Gastrocnemius medialis (tissue), 4 donors: ENCODE measurements around the gene GRID1. TPM values are rescaled to one million over a fixed set of nuclear protein-coding genes. Genes with fewer than 3 reads are reported as not detected.

Experiments
- ATAC-seq, 2 donors: fragments of 150-250 bp; one replicate each; pipeline ENCODE4 v1.9.1; 2016
- DNase-seq, 2 donors: peaks; one replicate each; pipeline ENCODE4 v3.0.0-alpha.2; 2019
- H3K27ac ChIP-seq, 4 donors: fragments of 200-600 bp; sonication (generic); 1 replicate in 1 of 4; 2 replicates in 3 of 4; pipeline ENCODE4 v1.5.1; 2016 to 2018; ENCODE audit warnings: mild to moderate bottlenecking in 2 of 4, moderate library complexity in 1 of 4
- H3K27me3 ChIP-seq, 3 donors: fragments of 200-600 bp; sonication (generic) in 2 of 3; 1 replicate in 1 of 3; 2 replicates in 2 of 3; pipeline versions ENCODE4 v1.5.1 to v1.6.0; 2016 to 2019; ENCODE audit warnings: mild to moderate bottlenecking in 1 of 3, moderate library complexity in 1 of 3
- H3K36me3 ChIP-seq, 2 donors: fragments of 200-600 bp; sonication (generic) in 1 of 2; one replicate each; pipeline ENCODE4 v1.5.1; 2017 to 2018
- H3K4me1 ChIP-seq, 2 donors: fragments of 200-600 bp; sonication (generic) in 1 of 2; one replicate each; pipeline ENCODE4 v1.5.1; 2016 to 2017; ENCODE audit warnings: mild to moderate bottlenecking in 2 of 2
- H3K4me3 ChIP-seq, 4 donors: fragments of 200-600 bp; sonication (generic) in 3 of 4; 1 replicate in 1 of 4; 2 replicates in 3 of 4; pipeline ENCODE4 v1.5.1; 2016 to 2019; ENCODE audit warnings: mild to moderate bottlenecking in 2 of 4
- H3K9me3 ChIP-seq, 3 donors: fragments of 200-600 bp; sonication (generic) in 2 of 3; 1 replicate in 1 of 3; 2 replicates in 2 of 3; pipeline ENCODE4 v1.5.1; 2016 to 2019
- POLR2A ChIP-seq, 2 donors: fragments of 450-650 bp; IDR thresholded peaks; one replicate each; pipeline ENCODE4 v1.6.1; 2017; ENCODE audit warnings: antibody characterized with exemption in 2 of 2, mild to moderate bottlenecking in 2 of 2, moderate library complexity in 2 of 2
- in situ Hi-C, 4 donors: fragments of 200-750 bp; cut with MboI; loops; one replicate each; pipeline versions ENCODE4 v1.15.0 to v1.8.0; 2017; ENCODE audit warnings: low sequenced_read_pairs in 4 of 4
- intact Hi-C: fragments of 100-400 bp; cut with DNase I; formaldehyde crosslinking; loops from one replicate; pipeline ENCODE4 v1.15.1; 2023; ENCODE audit warnings: low total_unique reads
- total RNA-seq, 4 donors: library from RNA; depleted of rRNA; stranded (reverse); fragments of >200 nt; gene quantifications; one replicate each; pipeline versions ENCODE4 v1.1.0 to v1.2.3, GENCODE V29; 2016
- TF ChIP-seq, protein P1 (sequence below), 5 experiments: fragments of 450-650 bp in 3 of 5; fragments of 200-600 bp in 2 of 5; sonication (generic) in 2 of 5; IDR thresholded peaks in 4 of 5; conservative IDR thresholded peaks in 1 of 5; 1 replicate in 4 of 5; 2 replicates in 1 of 5; pipeline ENCODE4 v1.5.1; 2016 to 2019; ENCODE audit warnings: antibody characterized with exemption in 5 of 5, mild to moderate bottlenecking in 3 of 5, moderate library complexity in 3 of 5

GRID1 gene
- total RNA-seq, 4 donors from 2014 or later, result 0.17 to 1.4 (median 0.79) TPM

DNA sequence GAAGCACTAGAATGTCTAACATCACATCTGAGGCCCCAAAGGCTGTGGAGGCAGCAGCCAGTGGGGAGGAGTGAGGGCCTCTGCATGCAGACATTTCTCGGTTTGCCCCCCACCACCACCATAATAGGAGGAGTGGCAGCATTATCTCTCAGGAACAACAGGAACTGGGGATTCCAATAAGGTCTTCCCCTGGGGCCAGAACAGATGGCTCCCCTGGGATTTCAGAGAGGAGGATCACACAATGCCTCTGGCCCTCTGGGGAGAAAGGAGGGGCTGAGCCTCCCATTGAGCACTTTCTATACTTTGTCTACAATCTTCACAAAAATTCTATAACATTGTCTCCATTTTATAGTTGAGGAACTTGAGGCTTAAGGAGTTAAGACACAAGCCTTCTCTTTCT lies 61.1 kb downstream of the GRID1 start:
- H3K36me3 ChIP-seq, result no peaks in the 10 kb centered on the region
- H3K9me3 ChIP-seq, result no peaks in the 10 kb centered on the region
- no peak overlapping the region for H3K27ac ChIP-seq
- no peak for ATAC-seq
- no peaks in the 10 kb centered on the region for H3K27me3 ChIP-seq
- TF ChIP-seq, protein P1, sequence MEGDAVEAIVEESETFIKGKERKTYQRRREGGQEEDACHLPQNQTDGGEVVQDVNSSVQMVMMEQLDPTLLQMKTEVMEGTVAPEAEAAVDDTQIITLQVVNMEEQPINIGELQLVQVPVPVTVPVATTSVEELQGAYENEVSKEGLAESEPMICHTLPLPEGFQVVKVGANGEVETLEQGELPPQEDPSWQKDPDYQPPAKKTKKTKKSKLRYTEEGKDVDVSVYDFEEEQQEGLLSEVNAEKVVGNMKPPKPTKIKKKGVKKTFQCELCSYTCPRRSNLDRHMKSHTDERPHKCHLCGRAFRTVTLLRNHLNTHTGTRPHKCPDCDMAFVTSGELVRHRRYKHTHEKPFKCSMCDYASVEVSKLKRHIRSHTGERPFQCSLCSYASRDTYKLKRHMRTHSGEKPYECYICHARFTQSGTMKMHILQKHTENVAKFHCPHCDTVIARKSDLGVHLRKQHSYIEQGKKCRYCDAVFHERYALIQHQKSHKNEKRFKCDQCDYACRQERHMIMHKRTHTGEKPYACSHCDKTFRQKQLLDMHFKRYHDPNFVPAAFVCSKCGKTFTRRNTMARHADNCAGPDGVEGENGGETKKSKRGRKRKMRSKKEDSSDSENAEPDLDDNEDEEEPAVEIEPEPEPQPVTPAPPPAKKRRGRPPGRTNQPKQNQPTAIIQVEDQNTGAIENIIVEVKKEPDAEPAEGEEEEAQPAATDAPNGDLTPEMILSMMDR (IDR thresholded peaks at IDR 0.05 in 4 of 5, conservative IDR thresholded peaks at IDR 0.05 in 1 of 5), result no peak
- no peak for TF ChIP-seq POLR2A (IDR thresholded peaks at IDR 0.05)
- intact Hi-C loops (no loop called here), in situ Hi-C loops (no loop called here)
- H3K4me3 ChIP-seq, result no peak overlapping the region
- DNase-seq, result no peak
- H3K4me1 ChIP-seq, result no peaks in the 10 kb centered on the region

DNA sequence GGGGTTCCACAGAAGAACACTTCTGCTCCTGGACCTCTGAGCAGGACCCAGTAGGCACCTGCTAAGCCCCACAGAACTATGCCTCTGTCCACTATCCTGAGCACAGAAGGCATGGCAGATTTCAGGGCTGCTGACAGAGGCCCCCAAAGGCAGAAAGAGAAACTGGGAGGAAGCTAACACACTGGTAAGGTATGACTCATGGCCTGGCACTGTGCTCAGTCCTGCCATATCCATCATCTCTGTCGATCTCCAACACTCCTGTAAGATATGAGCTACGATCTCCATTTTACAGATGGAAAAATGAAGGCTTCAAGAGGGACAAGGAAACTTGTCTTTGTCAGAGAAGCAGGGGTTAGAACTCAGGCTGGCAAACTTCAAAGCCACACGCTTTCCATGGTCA lies 62.2 kb downstream of the GRID1 start:
- no peaks in the 10 kb centered on the region for H3K4me1 ChIP-seq
- DNase-seq (no peak), ATAC-seq (no peak)
- no peaks in the 10 kb centered on the region for H3K27me3 ChIP-seq
- H3K36me3 ChIP-seq, result no peaks in the 10 kb centered on the region
- TF ChIP-seq, protein P1 (IDR thresholded peaks at IDR 0.05 in 4 of 5, conservative IDR thresholded peaks at IDR 0.05 in 1 of 5), result no peak
- H3K9me3 ChIP-seq, result no peaks in the 10 kb centered on the region
- in situ Hi-C loops, result no loop called here
- intact Hi-C loops, result no loop called here
- no peak overlapping the region for H3K27ac ChIP-seq
- H3K4me3 ChIP-seq, result no peak overlapping the region

DNA sequence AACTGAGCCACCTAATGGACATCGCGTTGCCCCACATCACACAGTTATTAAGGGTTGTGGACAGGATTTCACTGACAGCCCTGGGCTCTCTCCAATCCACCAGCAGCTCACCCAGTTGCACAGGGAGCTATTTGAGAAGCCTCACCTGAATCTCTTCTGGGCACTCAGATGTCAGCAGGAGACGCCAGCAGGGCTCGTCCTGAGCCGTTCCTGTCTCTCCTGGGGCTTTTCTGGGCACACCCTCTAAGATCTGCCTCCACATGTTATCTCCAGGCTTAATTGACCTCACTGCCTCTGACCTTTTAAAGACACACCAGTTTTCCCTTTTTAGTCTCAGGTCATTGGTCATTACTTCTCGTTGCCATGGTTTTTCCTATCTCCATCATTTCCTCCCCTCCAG lies 63.0 kb downstream of the GRID1 start:
- intact Hi-C loops, result no loop called here
- Histone ChIP-seq H3K27ac (no peak overlapping the region), H3K9me3 (no peaks in the 10 kb centered on the region), H3K4me1 (no peaks in the 10 kb centered on the region), H3K27me3 (no peaks in the 10 kb centered on the region), H3K4me3 (no peak overlapping the region), H3K36me3 (no peaks in the 10 kb centered on the region)
- DNase-seq, result no peak
- TF ChIP-seq POLR2A (IDR thresholded peaks at IDR 0.05), result no peak
- TF ChIP-seq, protein P1 (IDR thresholded peaks at IDR 0.05 in 4 of 5, conservative IDR thresholded peaks at IDR 0.05 in 1 of 5), result no peak
- no peak for ATAC-seq
- in situ Hi-C loops, result no loop called here

DNA sequence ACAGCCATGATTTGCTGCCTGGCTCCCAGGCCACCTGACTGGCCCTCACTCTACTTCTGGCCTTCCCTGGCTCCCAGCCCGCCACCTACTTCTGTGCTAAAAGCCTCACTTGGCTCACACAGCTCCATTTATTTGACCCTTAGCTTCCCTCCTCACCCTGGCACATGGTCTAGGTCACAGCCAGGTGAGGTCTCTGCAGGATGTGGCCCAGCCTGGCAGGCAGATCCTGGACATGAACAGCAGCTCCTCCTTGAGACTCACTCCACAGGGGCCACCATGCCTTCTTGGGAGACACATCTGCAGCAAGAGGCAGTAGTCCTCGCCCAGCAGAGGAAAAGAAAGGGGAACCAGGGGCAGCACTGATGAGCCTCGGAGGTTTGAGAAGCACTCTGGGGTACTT lies 64.6 kb downstream of the GRID1 start:
- intact Hi-C loops (no loop called here), in situ Hi-C loops (no loop called here)
- no peaks in the 10 kb centered on the region for H3K9me3 ChIP-seq
- TF ChIP-seq, protein P1 (IDR thresholded peaks at IDR 0.05 in 4 of 5, conservative IDR thresholded peaks at IDR 0.05 in 1 of 5), result no peak
- TF ChIP-seq POLR2A (IDR thresholded peaks at IDR 0.05), result no peak
- H3K4me3 ChIP-seq, result no peak overlapping the region
- H3K4me1 ChIP-seq, result no peaks in the 10 kb centered on the region
- DNase-seq (no peak), ATAC-seq (no peak)
- H3K27ac ChIP-seq, result no peak overlapping the region
- H3K27me3 ChIP-seq, result no peaks in the 10 kb centered on the region
- no peaks in the 10 kb centered on the region for H3K36me3 ChIP-seq
